Stimulated activated CD4-positive, alpha-beta T cell treated with anti-CD3 and anti-CD28 coated beads, Interleukin-15, amount 100 ng/mL, for 24 hours (primary cell): Measurements from ENCODE around the gene HCK.
A peak's percentile ranks its signal among the peaks of the same experiment; 100 is the strongest.

Experiments
- DNase-seq: peaks from one replicate; pipeline ENCODE4 v3.0.0-alpha.2; 2020

Gene HCK

GRCh38 chr20:32052090-32052777 lies at the start of gene HCK:
TSS of gene HCK (plus strand) at chr20:32052242.
- DNase-seq, result peak; percentile 25

GRCh38 chr20:32003325-32003724 lies 48.7 kb upstream of the HCK start:
- DNase-seq, result no peak

DNA sequence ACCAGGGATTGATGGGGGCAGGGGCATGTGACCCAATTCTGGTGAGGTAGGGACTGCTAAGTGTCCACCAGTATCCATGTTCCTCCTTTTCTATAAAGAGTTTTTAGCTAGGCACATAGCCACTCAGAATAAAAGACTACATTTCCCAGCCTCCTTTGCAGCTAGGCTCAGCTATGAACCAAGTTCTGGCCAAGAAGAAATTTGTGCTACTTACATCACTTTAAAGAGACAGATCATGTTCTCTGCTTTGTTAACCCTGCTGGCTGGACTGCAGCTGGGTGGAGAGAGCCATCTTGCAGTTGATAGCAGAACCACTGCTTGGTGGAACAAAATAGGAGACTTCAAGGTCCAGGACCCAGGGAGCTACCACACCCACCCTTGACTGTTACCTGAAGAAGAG lies 47.1 kb upstream of the HCK start:
- no peak for DNase-seq

- DNase-seq, result no peak
These were observed 46.0 kb upstream of the HCK start for GRCh38 chr20:32006053-32006452.

DNA sequence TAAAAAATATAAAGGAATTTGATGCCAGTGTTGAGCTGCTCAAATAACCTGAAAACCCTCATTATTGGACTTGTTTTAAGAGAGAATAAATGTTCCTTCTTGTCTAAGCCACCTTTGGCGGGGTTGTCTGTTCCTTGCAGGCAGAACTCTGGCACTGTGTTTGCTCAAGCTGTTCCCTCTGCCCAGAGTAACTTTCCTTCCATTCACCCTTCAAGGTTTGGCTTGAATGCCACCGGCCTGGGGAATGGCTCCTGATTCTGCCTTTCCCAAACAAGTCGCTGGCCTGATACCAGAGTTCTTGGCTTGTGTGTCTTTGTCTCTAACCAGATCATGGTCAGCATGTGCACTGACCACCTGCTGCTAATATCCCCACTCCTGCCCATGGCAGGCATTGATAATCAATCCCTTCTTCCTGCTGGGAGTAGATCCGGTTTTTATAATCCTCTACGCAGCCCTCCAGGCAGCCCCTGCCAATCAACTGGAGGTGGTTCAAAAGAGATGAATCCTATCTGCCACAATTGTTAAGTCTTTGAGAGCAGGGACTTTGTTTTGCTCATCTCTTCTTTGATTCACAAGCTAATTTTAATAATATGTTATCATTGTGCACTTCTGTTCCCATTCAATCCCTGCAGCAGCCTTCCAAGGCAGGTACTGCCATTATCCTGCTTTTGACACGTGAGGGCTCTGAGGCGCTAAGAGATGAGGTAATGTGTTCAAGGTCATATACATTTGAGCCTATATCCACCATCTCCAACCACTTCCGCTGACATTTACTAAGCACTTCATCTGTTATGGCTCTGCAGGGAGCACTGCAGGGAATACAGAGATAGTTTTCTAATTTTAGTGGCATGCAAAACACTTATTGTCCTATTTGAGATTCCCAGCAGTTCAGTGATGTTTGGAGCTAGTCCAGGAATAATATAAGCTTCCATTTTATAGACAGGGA lies 44.9 kb upstream of the HCK start:
- DNase-seq, result no peak

DNA sequence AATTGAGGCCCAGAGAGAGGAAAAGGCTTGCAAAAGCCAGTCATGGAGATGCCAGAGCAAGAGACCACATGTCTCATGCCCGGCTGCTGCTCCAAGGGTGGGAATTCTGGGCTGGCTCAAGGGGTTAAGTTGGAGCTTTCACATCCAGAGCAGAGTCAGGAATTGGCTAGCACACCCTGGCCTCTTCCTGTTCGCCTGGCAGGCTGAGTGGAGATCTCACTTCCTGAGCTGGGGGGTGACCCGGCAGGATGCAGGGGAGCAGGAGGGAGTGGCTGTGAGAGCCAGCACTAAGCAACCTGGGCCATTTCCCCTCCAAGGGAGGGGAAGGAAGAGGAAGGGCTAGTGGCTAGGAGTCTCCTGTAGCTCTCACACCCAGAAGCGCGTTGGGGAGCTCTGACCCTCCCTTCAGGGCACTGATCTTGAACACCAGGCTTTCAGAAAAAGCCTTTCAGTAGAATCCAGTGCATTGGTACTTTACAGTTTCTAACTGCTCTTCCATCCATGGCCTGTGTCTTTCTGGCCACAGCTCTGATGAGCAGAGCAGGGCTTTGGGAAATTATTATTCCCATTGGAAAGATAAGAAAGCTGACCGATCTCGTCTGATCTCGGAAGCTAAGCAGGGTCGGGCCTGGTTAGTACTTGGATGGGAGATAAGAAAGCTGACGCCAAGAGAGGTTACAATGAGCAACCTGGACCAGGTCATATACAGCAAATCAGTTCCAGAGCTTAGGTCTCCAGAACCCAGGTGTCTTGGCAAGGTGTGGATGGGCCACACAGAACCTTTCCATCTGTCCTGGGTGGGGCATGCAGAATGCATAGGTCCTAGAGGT lies 44.0 kb upstream of the HCK start:
- no peak for DNase-seq

DNA sequence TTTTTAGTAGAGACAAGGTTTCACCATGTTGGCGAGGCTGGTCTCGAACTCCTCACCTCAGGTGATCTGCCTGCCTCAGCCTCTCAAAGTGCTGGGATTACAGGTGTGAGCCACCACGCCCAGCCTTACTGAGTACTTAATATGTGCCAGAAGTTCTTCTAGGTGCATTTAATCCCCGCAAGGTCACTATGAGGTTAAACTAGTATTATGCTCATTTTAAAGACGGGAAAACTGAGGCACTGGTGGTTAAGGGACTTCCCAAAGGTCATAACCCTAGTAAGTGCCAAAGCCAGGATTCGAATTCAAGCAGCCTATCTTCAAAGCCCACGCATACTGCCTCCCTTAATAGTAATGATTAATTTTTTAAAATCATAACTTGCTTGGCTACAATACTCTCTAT lies 42.5 kb upstream of the HCK start:
- DNase-seq, result no peak

GRCh38 chr20:32010101-32010500 lies 41.9 kb upstream of the HCK start, which contains the start of gene CCM2L:
TSS of gene CCM2L (plus strand) at chr20:32010438. CDS start at chr20:32010455, 17 bp downstream.
- DNase-seq, result no peak

GRCh38 chr20:32010666-32011065 lies 41.4 kb upstream of the HCK start:
- DNase-seq, result no peak

GRCh38 chr20:32012159-32012688 lies 39.8 kb upstream of the HCK start:
- DNase-seq, result no peak

GRCh38 chr20:32013326-32013725 lies 38.7 kb upstream of the HCK start:
- no peak for DNase-seq

- DNase-seq, result peak; percentile 57
These were observed 34.3 kb upstream of the HCK start for GRCh38 chr20:32017711-32018251.

GRCh38 chr20:32018269-32019155 lies 33.5 kb upstream of the HCK start:
- peak; percentile 74 for DNase-seq

- no peak for DNase-seq
These were observed 32.9 kb upstream of the HCK start for GRCh38 chr20:32019156-32019510.

- DNase-seq, result no peak
These were observed 32.2 kb upstream of the HCK start for GRCh38 chr20:32019563-32020463.

- DNase-seq, result no peak
These were observed 31.0 kb upstream of the HCK start for GRCh38 chr20:32021091-32021490.

GRCh38 chr20:32024683-32025295 lies 27.3 kb upstream of the HCK start:
- no peak for DNase-seq

- DNase-seq, result no peak
These were observed 24.4 kb upstream of the HCK start for GRCh38 chr20:32027643-32028042.

DNA sequence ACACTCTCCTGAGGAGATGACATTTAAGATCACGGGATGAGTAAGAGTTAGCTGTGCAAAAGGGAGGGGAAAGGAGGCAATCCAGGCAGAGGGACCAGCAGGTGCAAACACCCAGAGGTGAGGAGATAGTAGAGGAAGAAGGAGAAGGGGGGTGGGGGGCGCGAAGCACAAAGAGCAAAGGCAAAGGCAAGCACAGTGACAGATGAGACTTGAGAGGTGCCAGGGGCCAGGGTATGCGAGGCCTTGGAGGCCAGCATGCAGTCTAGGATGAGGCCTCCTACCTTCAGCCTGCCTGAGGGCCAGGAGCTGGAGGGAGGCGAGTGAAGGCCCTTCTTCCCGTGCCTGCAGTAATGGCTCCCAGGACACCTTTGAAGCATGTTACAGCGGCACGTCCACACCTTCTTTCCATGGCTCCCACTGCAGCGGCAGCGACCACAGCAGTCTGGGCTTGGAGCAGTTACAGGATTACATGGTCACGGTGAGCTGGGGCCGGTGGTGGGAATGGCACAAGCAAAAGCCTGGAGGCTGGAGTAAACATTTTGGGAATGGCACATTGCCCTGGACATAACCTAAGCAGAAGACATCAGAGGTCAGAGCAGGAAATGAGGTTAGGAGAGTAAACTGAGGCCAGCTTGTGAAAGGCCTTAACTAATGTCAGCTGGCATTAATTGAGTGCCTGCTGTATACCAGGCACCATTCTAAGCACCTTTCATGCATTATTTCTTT lies 23.2 kb upstream of the HCK start:
- no peak for DNase-seq
